Measurements from ENCODE around the gene PEMT.

The PEMT gene

GRCh38 chr17:17562146-17562511 lies 29.4 kb downstream of the PEMT start:
- H3K36me3 ChIP-seq (replicated peaks): no peaks in the 10 kb centered on the region
- H3K4me3 ChIP-seq (ENCODE audit: low read depth, low read length): no peak overlapping the region
- DNase-seq: no peak
- H3K27ac ChIP-seq: no peak overlapping the region
- H3K27me3 ChIP-seq (replicated peaks): no peaks in the 10 kb centered on the region
- in situ Hi-C loops (cut with HindIII; ENCODE audit: low pct_ligation_motif_present, low sequenced_read_pairs): no loop called here
- TF ChIP-seq CTCF (IDR thresholded peaks at IDR 0.05; ENCODE audit: low read depth, low read length, missing control alignments): no peak

- in situ Hi-C loops (cut with HindIII; ENCODE audit: low pct_ligation_motif_present, low sequenced_read_pairs): no loop called here
- no peak for DNase-seq
- no peak overlapping the region for H3K4me3 ChIP-seq (ENCODE audit: low read depth, low read length)
- no peaks in the 10 kb centered on the region for H3K27me3 ChIP-seq (replicated peaks)
- H3K36me3 ChIP-seq (replicated peaks): no peaks in the 10 kb centered on the region
- TF ChIP-seq CTCF (IDR thresholded peaks at IDR 0.05; ENCODE audit: low read depth, low read length, missing control alignments): no peak
- no peak overlapping the region for H3K27ac ChIP-seq
These were observed 29.9 kb downstream of the PEMT start for GRCh38 chr17:17561408-17562145.

- Histone ChIP-seq H3K27ac (no peak overlapping the region), H3K27me3 (replicated peaks) (no peaks in the 10 kb centered on the region), H3K36me3 (replicated peaks) (no peaks in the 10 kb centered on the region), H3K4me3 (ENCODE audit: low read depth, low read length) (no peak overlapping the region)
- DNase-seq: no peak
- in situ Hi-C loops (cut with HindIII; ENCODE audit: low pct_ligation_motif_present, low sequenced_read_pairs): no loop called here
- TF ChIP-seq CTCF (IDR thresholded peaks at IDR 0.05; ENCODE audit: low read depth, low read length, missing control alignments): no peak
These were observed 30.5 kb downstream of the PEMT start for GRCh38 chr17:17560975-17561374.

GRCh38 chr17:17560167-17560566 lies 31.3 kb downstream of the PEMT start:
- H3K4me3 ChIP-seq (ENCODE audit: low read depth, low read length): no peak overlapping the region
- in situ Hi-C loops (cut with HindIII; ENCODE audit: low pct_ligation_motif_present, low sequenced_read_pairs): no loop called here
- H3K27ac ChIP-seq: no peak overlapping the region
- TF ChIP-seq CTCF (IDR thresholded peaks at IDR 0.05; ENCODE audit: low read depth, low read length, missing control alignments): no peak
- no peaks in the 10 kb centered on the region for H3K36me3 ChIP-seq (replicated peaks)
- no peaks in the 10 kb centered on the region for H3K27me3 ChIP-seq (replicated peaks)
- no peak for DNase-seq

GRCh38 chr17:17559164-17559563 lies 32.3 kb downstream of the PEMT start:
- no peak for DNase-seq
- no peaks in the 10 kb centered on the region for H3K27me3 ChIP-seq (replicated peaks)
- in situ Hi-C loops (cut with HindIII; ENCODE audit: low pct_ligation_motif_present, low sequenced_read_pairs): no loop called here
- no peak overlapping the region for H3K4me3 ChIP-seq (ENCODE audit: low read depth, low read length)
- H3K36me3 ChIP-seq (replicated peaks): no peaks in the 10 kb centered on the region
- TF ChIP-seq CTCF (IDR thresholded peaks at IDR 0.05; ENCODE audit: low read depth, low read length, missing control alignments): no peak
- no peak overlapping the region for H3K27ac ChIP-seq

GRCh38 chr17:17558431-17558830 lies 33.1 kb downstream of the PEMT start:
- H3K36me3 ChIP-seq (replicated peaks): no peaks in the 10 kb centered on the region
- DNase-seq: no peak
- H3K27me3 ChIP-seq (replicated peaks): no peaks in the 10 kb centered on the region
- in situ Hi-C loops (cut with HindIII; ENCODE audit: low pct_ligation_motif_present, low sequenced_read_pairs): no loop called here
- no peak overlapping the region for H3K27ac ChIP-seq
- TF ChIP-seq CTCF (IDR thresholded peaks at IDR 0.05; ENCODE audit: low read depth, low read length, missing control alignments): no peak
- H3K4me3 ChIP-seq (ENCODE audit: low read depth, low read length): no peak overlapping the region
